HG02588 (cell line): Measurements from ENCODE around the gene GPR161.

Source experiments
- ATAC-seq: cut with Tn5 transposase; IDR thresholded peaks from one replicate; pipeline ENCODE4 v1.9.1; 2021; ENCODE audit warnings: mild to moderate bottlenecking, moderate library complexity; ENCODE audit not compliant: unreplicated experiment

GPR161 gene

DNA sequence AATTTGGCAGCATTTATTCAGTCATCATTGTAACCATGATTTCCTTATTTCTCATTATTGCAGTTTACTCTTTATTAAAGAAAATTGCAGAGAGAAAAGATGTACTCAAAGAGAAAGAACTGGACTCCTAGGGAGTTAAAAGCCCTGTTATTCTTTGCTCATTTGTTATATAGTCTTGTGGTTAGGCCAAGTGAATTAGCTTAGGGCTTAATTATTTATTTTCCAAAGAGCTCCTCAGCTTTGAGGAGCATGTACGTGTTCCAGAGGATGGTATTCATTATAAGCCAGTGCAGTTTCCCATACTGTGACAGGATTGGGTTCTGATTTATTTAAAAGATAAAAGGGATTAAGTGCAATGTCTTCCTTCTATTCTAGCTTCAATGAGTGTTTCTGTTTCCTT lies 86.4 kb downstream of the GPR161 start:
- no peak for ATAC-seq

GRCh38 chr1:168045311-168045710 lies 91.4 kb downstream of the GPR161 start:
- ATAC-seq = no peak

DNA sequence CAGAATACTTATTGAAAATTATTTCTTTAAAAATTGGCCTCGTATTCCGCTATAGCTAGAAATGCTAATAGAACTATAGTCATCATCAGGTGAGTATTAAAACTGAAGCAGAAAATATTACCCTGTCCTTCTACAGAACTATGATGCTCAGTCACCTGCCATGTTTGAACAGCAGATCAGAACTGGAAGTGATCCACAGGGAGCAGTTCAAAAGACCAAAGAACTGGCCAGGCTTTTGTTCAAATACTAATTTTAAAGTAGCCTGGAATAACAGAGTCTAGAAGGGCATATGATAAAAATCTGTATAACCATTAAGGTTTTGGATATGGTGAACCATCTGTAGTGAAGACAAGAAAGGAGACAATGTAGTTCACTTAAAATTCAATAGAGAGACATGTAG lies 94.4 kb downstream of the GPR161 start:
- no peak for ATAC-seq

GRCh38 chr1:168035345-168035744 lies 101.4 kb downstream of the GPR161 start:
- ATAC-seq = no peak

GRCh38 chr1:168032029-168032428 lies 104.7 kb downstream of the GPR161 start:
- ATAC-seq = no peak

- no peak for ATAC-seq
Observed at GRCh38 chr1:168031627-168032026, 105.1 kb downstream of the GPR161 start.

DNA sequence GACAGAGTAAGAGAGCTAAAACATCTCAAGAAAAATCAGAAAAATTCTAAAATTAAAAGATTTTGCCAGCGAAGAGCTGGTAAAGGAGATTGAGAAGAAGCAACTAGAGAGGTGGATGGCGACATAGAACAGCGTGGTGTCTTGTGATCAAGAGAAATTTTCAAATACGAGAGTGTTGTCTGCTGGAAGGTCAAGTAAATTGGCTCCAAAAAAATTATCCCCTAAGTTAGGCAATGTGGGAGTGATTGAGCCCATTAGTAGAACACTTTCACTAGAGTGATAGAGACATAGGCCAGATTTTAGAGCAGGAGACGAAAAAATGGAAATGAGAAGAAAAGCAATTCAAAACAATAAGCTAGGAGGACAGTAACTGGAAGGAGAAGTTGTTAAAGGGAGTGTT lies 105.5 kb downstream of the GPR161 start:
- ATAC-seq = no peak
